Stimulated activated CD4-positive, alpha-beta T cell treated with anti-CD3 and anti-CD28 coated beads, Interleukin-12 subunit alpha, Interleukin-12 subunit beta, amount 100 ng/mL, for 24 hours (primary cell): ENCODE results near the gene POMC.
"Not testable (repeated sequence)": the region's sequence is repeated elsewhere in the genome, so short reads cannot be mapped to it uniquely, and the experiment has no call there.

Experiments used
- DNase-seq, 2 experiments: peaks; one replicate each; pipeline ENCODE4 v3.0.0-alpha.2; 2020; ENCODE audit warnings: low read depth in 2 of 2

Gene POMC

GRCh38 chr2:25168256-25169072, at the start of gene POMC:
POMC (minus strand) TSS chr2:25168580; CDS start chr2:25164772, 3,808 bp downstream.
- DNase-seq, result no peak

DNA sequence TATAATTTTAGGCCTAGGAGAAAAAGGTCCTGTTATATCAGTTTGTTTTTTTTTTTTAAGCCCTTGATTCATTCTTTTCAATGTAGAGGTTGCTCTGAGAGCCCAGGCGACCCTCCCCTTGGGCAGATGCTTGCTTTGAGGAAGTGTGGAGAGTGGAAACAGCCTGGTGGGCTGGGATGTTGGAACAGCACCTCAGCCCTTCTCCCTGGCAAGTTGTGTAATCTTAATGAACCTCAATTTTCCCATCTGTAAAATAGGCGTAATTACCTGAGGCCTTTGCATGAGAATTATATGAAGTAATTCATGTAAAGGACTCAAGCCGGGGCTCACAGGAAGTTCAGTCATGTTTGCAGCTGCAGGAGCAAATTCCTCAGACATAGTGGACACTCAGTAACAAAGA, 49.7 kb upstream of the POMC start:
- DNase-seq, result no peak

- peak; percentile 72 to 78 for DNase-seq
Measured at GRCh38 chr2:25215948-25216679, 47.7 kb upstream of the POMC start.

GRCh38 chr2:25215232-25215631, 46.9 kb upstream of the POMC start:
- DNase-seq, result no peak

- no peak for DNase-seq
Measured at GRCh38 chr2:25213229-25213628, 44.8 kb upstream of the POMC start.

- DNase-seq, result not testable (repeated sequence)
Measured at GRCh38 chr2:25210923-25211322, 42.5 kb upstream of the POMC start.

DNA sequence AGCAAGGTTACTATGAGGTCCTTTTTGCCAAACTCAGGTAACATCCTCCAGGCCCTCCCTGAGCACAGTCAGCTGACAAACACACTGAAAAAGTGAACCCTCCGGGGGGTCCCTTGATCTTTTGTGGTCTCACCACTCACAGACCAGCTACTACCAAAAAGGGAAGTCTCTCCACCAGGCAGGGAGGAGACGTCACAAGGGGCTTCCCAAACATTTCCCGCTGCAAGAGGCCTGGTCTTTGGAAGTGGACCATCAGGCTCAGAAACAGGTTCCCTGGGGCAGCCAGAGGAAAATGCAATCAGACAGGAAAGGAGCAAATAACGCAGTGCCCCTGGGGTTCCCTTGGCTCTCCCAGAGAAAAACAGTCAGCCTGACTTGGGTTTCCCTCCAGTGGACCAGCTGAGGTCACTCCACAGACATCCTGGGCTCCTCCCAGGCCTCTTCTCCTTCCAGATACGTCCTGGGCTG, 38.7 kb upstream of the POMC start:
- DNase-seq, result no peak

GRCh38 chr2:25204190-25204838, 35.9 kb upstream of the POMC start:
- DNase-seq, result no peak

- DNase-seq, result no peak
Measured at GRCh38 chr2:25202275-25202674, 33.9 kb upstream of the POMC start.

DNA sequence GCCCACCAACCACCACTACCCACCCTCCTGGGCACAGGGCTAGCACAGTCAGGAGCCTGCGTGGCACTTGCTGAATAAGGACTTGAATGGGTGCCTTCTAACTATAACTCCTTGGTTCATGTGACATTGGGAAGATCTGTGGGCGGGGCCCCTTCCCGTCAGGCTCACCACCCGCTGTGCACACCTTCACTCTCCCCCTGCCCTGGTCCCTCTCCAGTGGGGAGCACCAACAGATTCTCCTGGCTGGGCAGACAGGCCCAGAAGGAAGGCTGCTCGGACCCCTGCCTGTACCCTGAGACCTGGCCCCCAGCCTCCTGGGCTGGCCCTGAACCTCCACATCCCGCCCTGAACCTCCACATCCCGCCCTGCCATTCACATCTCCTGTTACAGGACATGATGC, 33.4 kb upstream of the POMC start:
- DNase-seq, result no peak

- no peak for DNase-seq
Measured at GRCh38 chr2:25201265-25201664, 32.9 kb upstream of the POMC start.

DNA sequence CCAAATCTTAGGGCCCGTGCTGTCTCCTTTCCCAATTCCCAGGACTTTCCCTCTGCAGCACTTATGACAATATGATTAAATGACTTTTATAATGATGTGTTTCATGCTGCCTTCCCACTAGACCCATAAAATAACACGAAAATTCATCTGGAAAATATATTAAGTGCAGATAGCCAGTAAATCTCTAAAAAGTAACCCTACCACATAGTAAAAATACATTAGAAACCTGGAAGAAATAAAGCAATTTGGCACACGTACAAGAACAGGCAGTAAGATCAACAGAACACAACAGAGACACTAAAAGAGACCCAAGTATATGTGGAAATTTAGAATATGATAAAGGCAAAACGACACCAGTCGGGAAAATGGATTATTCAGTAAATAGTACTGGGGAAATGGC, 30.2 kb upstream of the POMC start:
- no peak for DNase-seq

GRCh38 chr2:25198209-25198525, 29.8 kb upstream of the POMC start:
- no peak for DNase-seq

GRCh38 chr2:25197336-25198208, 29.2 kb upstream of the POMC start:
- no peak for DNase-seq

GRCh38 chr2:25194576-25195122, 26.3 kb upstream of the POMC start:
- DNase-seq, result no peak

DNA sequence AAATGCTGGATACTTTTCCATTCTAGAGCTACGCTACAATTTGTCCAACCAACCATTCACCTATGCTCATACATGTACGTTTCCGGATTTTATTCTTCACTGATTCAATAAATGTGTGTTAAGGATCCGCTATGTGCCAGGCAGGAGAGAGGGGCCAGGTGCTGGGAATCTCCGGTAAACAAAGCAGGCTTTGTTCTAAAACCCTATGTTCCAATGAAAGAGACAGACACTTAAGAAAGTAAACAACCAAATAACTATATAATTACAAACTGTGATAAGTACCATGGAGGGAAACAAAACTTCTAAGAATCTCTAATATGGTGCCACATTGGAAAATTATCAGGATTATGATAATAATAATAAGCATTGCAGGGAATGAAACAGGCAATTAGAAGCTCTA, 22.2 kb upstream of the POMC start:
- DNase-seq, result no peak

DNA sequence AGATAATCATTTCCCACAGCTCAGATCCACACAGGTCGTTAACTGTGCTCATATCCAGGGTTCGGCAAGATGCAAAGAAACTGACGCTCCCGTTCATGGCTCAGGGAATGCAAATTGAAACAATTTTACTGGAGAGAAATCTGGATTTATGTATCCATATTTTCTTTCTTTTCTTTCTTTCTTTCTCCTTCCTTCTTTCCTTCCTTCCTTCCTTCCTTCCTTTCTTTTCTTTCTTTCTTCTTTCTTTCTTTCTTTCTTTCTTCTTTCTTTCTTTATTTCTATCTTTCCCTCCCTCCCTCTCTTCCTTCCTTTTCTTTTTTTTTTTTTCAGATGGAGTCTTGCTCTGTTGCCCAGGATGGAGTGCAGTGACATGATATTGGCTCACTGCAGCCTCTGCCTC, 20.0 kb upstream of the POMC start:
- no peak for DNase-seq

DNA sequence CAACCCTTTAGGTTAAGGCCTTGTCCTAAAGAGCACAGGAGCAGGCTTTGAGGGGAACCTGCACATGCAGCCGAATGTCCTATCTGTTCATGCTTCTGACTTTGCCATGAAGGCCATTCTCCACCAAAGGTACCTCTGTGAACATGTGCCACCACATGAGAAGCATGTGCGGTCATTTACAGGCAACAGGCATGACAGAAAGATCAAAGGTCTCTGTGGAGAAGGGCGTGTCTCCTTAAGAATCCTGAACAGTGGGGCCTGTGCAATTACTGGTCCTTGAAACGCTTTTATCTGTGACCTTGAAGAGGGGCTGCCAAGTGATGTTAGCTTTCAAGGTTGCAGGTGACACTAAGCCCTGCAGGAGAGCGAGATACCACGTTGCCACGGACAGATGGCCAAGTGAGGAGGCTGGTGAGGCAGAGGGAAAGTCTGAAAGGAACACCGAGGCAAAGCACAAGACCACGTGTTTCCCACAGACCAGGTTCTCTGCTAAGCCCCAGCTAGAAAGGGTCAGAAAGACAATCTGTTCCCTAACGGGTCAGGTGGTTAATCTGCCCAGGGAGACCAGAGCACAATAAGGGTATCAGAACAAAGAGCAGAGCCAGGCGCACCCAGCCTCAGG, 19.5 kb upstream of the POMC start:
- DNase-seq, result no peak

DNA sequence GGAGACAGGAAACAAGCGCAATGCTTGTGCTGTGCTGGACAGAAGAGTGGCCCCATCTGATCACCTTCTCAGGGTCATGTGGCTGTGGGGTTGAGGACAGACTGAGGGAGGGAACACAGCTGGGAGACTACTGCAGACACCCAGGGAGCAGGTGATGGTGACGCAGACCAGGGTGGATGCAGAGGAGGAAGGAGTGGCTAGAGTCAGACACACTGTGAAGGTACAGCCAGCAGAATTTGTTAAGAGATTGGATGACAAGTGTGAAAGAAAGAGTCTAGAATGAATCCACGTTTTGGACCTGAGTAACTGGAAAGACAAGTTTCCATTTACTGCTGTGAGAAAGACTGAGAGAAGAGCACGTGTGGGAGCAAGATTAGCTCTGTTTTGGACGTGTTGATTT, 15.9 kb upstream of the POMC start:
- no peak for DNase-seq

DNA sequence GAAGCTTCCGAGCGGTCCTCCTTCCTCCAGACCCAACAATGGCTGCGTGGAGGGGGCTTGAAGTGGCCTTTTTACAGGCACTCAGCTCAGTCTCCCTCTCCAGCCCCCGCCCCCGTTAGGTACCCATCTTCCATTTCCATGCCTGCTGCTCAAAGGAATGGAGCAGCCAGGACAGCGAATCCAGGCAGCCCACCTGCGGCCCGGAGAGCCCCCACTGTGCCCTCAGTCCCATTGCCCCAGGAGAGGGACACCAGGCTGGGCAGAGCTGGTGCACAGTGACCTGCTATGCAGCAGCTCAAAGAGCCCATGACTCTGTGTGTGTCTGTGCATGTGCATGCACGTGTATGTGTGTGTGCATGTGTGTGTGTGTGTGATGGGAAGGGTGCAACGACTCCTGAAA, 10.6 kb upstream of the POMC start:
- no peak for DNase-seq

GRCh38 chr2:25177211-25177611, 8.8 kb upstream of the POMC start:
- no peak for DNase-seq
